Glutamatergic neuron (in vitro differentiated cells): ENCODE results near the gene KIFBP. TPM values are rescaled to one million over a fixed set of nuclear protein-coding genes. Genes with fewer than 3 reads are reported as not detected.

ENCODE experiments used
- DNase-seq: peaks from one replicate; pipeline ENCODE4 v3.0.0; 2022
- H3K27ac Mint-ChIP-seq: one replicate; pipeline ENCODE4 v1.8.0; 2020; ENCODE audit warnings: mild to moderate bottlenecking, mixed read lengths, inconsistent platforms; ENCODE audit not compliant: unreplicated experiment
- H3K27me3 Mint-ChIP-seq: one replicate; pipeline ENCODE4 v1.8.0; 2020; ENCODE audit warnings: mild to moderate bottlenecking, moderate library complexity, mixed read lengths, inconsistent platforms; ENCODE audit not compliant: unreplicated experiment
- H3K36me3 Mint-ChIP-seq: one replicate; pipeline ENCODE4 v1.8.0; 2020; ENCODE audit warnings: mild to moderate bottlenecking, mixed read lengths, inconsistent platforms; ENCODE audit not compliant: unreplicated experiment
- H3K4me1 Mint-ChIP-seq: one replicate; pipeline ENCODE4 v1.8.0; 2020; ENCODE audit warnings: mild to moderate bottlenecking, low read depth, mixed read lengths, inconsistent platforms; ENCODE audit not compliant: unreplicated experiment
- H3K4me3 Mint-ChIP-seq: one replicate; pipeline ENCODE4 v1.8.0; 2020; ENCODE audit warnings: mild to moderate bottlenecking, mixed read lengths, inconsistent platforms; ENCODE audit not compliant: unreplicated experiment
- H3K9me3 Mint-ChIP-seq: one replicate; pipeline ENCODE4 v1.8.0; 2020; ENCODE audit warnings: mild to moderate bottlenecking, moderate library complexity, mixed read lengths, inconsistent platforms; ENCODE audit not compliant: unreplicated experiment
- CTCF ChIP-seq: fragments of 200-600 bp; sonication (generic); IDR thresholded peaks from one replicate; pipeline ENCODE4 v1.5.0; 2021; ENCODE audit not compliant: partially characterized antibody, unreplicated experiment
- total RNA-seq: library from RNA; stranded (reverse); fragmentation: NEBNext Ultra II Directional; extraction: Animal tissue kit (Norgen Biotek cat#: 25700); gene quantifications from one replicate; pipeline ENCODE4 v1.2.1, GENCODE V29; 2021; ENCODE audit not compliant: unreplicated experiment

Gene KIFBP
- total RNA-seq, 1 donor from 2014 or later = 45.3 TPM

DNA sequence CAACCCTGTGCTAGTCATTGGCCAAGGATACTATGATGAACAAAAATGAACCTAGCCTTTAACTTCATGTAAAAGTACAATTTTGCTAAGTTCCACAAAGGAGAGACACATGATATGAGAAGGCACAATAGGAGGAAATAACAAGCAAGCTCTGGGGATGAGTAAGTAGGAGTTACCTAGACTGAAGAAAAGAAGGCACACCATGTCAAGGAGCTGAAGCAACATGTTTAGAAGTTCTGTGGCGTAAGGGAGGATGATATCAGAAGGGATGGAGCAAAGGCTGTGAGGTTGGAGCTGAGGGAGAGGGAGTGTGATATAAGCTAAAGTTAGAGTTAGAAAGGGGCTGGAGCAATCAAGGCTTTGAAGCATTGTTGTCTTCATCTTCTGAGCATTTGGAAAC lies 25.6 kb downstream of the KIFBP start:
- DNase-seq = no peak
- Mint-ChIP-seq H3K36me3 (no peaks in the 10 kb centered on the region), H3K27me3 (peaks cover 4% of the 10 kb centered on the region), H3K4me1 (no peaks in the 10 kb centered on the region), H3K27ac (no peak overlapping the region), H3K9me3 (no peaks in the 10 kb centered on the region), H3K4me3 (no peak overlapping the region)
- no peak for TF ChIP-seq CTCF

GRCh38 chr10:69018613-69019012 lies 30.0 kb downstream of the KIFBP start:
- no peak for DNase-seq
- no peak overlapping the region for H3K4me3 Mint-ChIP-seq
- H3K9me3 Mint-ChIP-seq = no peaks in the 10 kb centered on the region
- H3K27me3 Mint-ChIP-seq = peaks cover 4% of the 10 kb centered on the region
- no peaks in the 10 kb centered on the region for H3K4me1 Mint-ChIP-seq
- peak overlapping the region; percentile 46 for H3K27ac Mint-ChIP-seq
- no peak for TF ChIP-seq CTCF
- H3K36me3 Mint-ChIP-seq = no peaks in the 10 kb centered on the region

DNA sequence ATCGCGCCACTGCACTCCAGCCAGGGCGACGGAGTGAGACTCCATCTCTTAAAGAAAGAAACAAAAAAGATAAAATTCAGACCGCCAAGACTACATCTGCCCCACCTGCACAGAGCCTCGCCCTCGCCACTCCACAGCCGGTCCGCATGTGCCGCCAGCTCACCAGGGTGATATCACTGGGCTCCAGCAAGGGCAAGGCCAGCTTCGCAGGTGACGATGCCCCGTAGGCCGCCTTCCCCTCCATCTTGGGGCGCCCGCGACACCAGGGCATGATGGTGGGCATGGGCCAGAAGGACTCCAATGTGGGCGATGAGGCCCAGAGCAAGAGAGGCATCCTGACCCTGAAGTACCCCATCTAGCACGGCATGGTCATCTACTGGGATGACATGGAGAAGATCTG lies 34.0 kb downstream of the KIFBP start:
- Mint-ChIP-seq H3K9me3 (no peaks in the 10 kb centered on the region), H3K4me3 (no peak overlapping the region), H3K27me3 (peaks cover 4% of the 10 kb centered on the region), H3K36me3 (no peaks in the 10 kb centered on the region), H3K27ac (no peak overlapping the region), H3K4me1 (no peaks in the 10 kb centered on the region)
- TF ChIP-seq CTCF = no peak
- no peak for DNase-seq

DNA sequence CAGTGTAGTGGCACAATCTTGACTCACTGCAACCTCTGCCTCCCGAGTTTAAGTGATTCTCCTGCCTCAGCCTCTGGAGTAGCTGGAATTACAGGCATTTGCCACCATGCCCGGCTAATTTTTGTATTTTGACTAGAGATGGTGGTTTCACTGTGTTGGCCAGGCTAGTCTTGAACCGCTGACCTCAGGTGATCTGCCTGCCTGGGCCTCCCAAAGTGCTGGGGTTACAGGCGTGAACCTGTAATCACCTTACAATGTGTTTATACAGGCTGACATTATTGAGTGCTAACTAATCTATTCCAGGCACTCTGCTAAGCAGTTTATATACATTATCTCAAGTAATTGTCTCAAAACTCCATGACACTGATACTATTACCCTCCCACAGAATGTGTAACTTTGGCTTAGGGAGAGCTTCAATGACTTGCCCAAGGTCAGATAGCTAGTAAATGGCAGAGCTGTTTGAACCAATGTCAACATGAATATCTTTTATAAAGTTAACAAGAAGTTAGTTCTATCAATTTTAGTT lies 36.8 kb downstream of the KIFBP start:
- Mint-ChIP-seq H3K36me3 (no peaks in the 10 kb centered on the region), H3K27ac (no peak overlapping the region), H3K4me1 (no peaks in the 10 kb centered on the region), H3K27me3 (peaks cover 3% of the 10 kb centered on the region), H3K4me3 (no peak overlapping the region), H3K9me3 (peaks cover 2% of the 10 kb centered on the region)
- no peak for TF ChIP-seq CTCF
- DNase-seq = no peak

DNA sequence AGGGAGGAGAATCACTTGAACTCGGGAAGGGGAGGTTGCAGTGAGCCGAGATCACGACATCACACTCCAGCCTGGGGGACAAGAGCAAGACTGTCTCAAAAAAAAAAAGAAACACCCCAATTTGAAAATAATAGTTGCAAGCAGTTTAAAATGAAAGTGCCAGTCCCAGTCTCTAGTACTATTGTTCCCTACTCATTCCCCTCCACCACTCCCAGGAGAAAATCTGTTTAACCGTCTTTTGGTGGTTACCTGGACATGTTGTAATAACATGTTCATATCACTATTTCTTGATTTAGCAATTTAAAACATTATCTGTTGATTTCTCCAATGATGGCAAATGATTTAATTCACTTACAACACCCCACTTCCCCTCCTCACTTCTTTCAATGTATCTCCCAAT lies 44.7 kb downstream of the KIFBP start:
- Mint-ChIP-seq H3K4me3 (no peak overlapping the region), H3K36me3 (peaks cover 5% of the 10 kb centered on the region), H3K27me3 (no peaks in the 10 kb centered on the region), H3K4me1 (no peaks in the 10 kb centered on the region), H3K9me3 (peaks cover 2% of the 10 kb centered on the region), H3K27ac (no peak overlapping the region)
- no peak for DNase-seq
- TF ChIP-seq CTCF = no peak
